GM18520 (cell line): Measurements from ENCODE around the gene GALM.
"Not testable (repeated sequence)": the region's sequence is repeated elsewhere in the genome, so short reads cannot be mapped to it uniquely, and the experiment has no call there.

ENCODE experiments used
- ATAC-seq: cut with Tn5 transposase; IDR thresholded peaks from one replicate; pipeline ENCODE4 v1.9.1; 2021; ENCODE audit not compliant: unreplicated experiment

The GALM gene

GRCh38 chr2:38737000-38737698, 71.2 kb downstream of the GALM start:
- not testable (repeated sequence) for ATAC-seq

- ATAC-seq = no peak
Measured at GRCh38 chr2:38737925-38738324, 72.0 kb downstream of the GALM start.

GRCh38 chr2:38739524-38739923, 73.6 kb downstream of the GALM start:
- ATAC-seq = no peak

DNA sequence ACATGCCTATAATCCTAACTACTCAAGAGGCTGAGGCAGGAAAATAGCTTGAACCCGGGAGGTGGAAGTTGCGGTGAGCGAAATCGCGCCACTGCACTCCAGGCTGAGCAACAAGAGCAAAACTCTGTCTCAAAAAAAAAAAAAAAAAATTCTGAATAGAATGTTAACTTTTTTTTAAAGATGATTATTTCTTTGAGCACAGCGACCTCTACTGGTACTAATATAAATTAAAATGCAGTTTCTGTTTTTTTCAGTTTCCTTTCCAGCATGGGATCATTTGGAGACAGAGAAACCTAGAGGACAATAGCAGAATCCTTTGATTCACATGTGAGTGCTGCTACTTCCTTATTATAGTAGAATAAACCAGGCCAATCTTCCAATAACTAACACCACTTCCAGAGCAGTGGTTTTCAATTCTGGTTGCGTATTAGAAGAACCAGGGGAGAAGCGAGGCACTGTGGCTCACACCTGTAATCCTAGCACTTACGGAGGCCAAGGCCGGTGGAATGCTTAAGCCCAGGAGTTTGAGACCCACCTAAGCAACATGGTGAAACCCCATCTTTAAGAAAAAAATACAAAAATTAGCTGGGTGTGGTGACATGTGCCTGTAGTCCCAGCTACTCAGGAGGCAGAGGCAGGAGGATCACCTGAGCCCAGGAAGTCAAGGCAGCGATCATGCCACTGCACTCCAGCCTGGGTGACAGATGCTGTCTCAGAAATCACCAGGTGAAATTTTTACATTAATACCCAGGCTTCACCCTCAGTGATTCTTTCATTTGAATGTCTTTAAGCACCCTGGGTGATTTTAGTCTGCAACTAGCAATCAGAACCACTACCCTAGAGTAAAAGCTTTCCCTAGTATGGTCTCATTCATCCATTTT, 75.2 kb downstream of the GALM start:
- ATAC-seq = no peak

DNA sequence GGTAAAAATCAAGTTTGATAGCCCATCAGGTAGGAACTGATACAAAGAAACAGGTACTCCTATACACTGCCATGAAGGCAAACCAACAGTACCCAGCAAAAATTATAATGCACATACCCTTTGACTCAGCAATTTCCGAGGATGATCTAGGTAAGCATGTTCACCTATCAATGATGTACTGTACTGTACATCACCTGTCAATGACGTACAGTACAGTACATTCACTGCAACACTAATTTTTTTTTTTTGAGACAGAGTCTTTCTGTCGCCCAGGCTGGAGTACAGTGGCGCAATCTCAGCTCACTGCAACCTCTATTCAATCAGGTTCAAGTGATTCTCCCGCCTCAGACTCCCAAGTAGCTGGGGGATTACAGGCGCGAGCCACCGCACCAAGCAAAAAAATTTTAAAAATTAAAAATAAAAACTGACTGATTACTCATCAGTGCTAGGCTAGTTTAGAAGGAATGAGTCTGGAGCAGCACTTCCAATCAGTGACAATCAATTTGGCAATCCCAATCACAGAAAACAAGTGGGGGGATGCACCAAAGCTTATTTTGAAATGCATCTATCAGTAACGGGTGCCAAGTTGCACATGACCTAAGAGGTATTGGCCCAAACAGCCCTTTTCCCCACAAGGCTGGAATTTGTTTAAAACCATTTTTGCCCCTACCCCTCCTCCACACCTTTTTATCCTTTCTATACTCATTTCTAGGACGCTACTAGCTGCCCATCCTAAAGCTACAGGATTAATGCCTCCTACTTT, 77.1 kb downstream of the GALM start:
- no peak for ATAC-seq

DNA sequence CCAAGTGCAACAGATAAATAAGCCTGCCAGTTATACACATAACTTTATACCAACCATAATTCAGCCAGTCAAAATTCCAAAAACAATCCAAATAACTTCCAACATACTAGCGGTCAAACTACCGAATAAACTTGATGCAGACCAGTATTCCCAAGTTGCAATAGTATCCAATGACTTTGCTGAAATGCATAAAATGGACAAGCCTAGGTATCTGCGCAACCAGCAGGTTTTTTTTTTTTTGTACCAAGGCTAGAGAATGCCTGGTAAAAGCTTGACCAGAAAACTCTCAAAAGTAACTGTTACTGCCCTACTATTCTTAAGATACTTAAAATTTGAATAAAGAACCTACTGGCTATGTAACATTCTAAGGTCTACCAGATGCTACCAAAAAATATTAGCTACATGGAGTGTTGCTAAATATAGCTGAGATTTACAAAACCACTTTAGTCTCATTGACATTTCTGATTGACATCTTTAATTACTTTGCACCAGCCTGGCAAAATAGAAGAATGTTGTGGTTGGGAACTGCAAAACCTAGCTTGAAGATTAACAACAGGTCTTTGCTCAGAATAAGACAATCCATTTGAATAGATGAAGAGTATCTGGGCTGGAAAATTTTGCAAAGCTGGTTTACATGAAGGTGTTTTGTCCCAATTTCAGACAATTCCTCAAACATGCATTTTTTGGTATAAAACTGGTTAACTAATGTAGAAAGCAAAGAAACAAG, 77.9 kb downstream of the GALM start:
- no peak for ATAC-seq

DNA sequence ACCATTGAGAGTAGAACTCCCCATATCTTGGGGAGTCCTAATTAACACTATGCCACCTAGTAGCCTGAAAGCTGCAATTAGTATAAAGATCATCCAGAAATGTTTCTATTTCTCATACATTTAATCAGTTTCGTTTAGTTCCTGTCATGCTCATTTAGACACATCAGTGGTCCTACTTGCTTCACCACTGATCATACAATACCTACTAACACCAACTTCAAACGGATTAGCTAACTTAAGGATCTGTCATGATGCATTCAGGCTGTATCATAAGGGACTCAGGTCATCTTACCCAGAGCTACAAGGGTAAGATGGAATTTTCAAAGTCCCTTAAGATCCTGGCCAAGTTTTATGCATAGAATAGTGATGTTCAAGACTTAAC, 78.5 kb downstream of the GALM start:
- no peak for ATAC-seq

GRCh38 chr2:38745267-38745666, 79.4 kb downstream of the GALM start:
- ATAC-seq = no peak

- no peak for ATAC-seq
Measured at GRCh38 chr2:38747007-38747424, 81.1 kb downstream of the GALM start.

GRCh38 chr2:38747819-38748218, 81.9 kb downstream of the GALM start:
- no peak for ATAC-seq

DNA sequence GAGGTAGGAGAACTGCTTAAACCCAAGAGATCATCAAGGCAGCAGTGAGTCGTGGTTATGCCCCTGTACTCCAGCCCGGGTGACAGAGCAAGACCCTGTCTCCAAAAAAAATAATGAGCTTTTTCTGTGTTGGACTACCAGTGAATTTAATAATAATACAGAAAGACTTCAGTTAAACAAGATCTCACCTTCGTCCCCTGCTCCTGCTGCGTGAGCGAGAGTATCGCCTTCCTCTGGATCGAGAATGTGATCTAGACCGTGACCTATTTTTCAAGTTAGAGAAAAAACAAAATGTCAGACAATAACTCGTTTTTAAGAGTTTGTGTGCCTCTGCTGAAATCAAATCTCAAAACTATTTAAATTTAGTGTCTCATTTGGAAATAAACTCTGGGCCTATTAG, 82.5 kb downstream of the GALM start:
- no peak for ATAC-seq

DNA sequence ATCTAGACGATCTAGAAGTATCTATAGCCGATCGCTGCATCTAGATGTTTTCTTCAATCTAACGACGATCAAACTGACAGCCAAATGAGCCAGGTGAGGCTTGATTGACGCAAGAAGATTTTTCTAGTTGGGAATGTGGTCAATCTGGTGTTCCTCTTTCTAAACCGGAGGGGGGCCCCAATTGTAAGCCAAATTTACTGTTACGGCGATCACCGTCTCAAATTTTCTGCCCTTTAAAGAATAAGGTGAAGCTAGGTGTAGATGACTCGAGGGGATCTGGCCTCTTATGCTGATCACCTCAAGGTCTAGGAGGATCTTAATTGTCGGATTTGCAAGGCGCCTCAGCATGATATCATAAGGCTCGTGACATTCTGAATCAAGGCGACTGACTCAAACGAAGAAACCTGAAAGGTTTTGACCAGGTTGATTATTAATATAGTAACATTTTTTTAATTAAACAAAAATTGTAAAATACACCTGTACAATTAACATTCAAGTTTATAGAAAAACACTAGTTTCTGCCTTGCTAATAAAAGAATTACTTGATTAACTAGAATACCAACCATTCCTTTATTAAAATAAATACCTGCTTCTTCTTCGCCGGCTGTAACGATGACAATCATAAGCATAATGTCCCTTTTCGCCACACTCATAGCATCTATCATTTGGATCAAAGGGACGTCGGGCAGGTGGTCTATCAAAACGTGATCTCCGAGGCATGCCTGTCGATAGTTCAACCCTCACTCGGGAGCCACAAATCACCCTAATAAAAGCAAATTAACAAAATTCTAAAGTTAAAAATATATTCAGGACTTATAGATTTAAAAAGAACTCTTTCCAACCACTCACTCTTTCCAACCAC, 83.3 kb downstream of the GALM start:
- ATAC-seq = no peak

- peak; percentile 8 for ATAC-seq
Measured at GRCh38 chr2:38750011-38750890, 84.3 kb downstream of the GALM start.

- peak; percentile 64 for ATAC-seq
Measured at GRCh38 chr2:38750891-38751595, 85.1 kb downstream of the GALM start, which contains the start of gene SRSF7. SRSF7 (minus strand) TSS chr2:38751361; CDS start chr2:38751256, 105 bp downstream.

- ATAC-seq = no peak
Measured at GRCh38 chr2:38751596-38752410, 85.9 kb downstream of the GALM start.

- ATAC-seq = no peak
Measured at GRCh38 chr2:38754049-38754448, 88.1 kb downstream of the GALM start.

- no peak for ATAC-seq
Measured at GRCh38 chr2:38754506-38754905, 88.6 kb downstream of the GALM start.
